GM12864 (cell line): ENCODE data around the gene MRPS27.

Source experiments
- DNase-seq: peaks from one replicate; pipeline ENCODE4 v3.0.0-alpha.2; 2011; ENCODE audit warnings: low read depth
- H3K4me3 ChIP-seq: 2 replicates; pipeline ENCODE4 v1.5.1; 2011; ENCODE audit warnings: mild to moderate bottlenecking, low read depth, low read length, control low read depth
- TF ChIP-seq, protein P1 (sequence below): IDR thresholded peaks from 2 replicates; pipeline ENCODE4 v1.5.1; 2011; ENCODE audit warnings: low read depth, mild to moderate bottlenecking, moderate library complexity, low read length, control low read depth, inconsistent platforms; ENCODE audit errors: missing control alignments

MRPS27 gene

GRCh38 chr5:72252574-72253155, 67.4 kb downstream of the MRPS27 start:
- DNase-seq: no peak
- TF ChIP-seq, protein P1, sequence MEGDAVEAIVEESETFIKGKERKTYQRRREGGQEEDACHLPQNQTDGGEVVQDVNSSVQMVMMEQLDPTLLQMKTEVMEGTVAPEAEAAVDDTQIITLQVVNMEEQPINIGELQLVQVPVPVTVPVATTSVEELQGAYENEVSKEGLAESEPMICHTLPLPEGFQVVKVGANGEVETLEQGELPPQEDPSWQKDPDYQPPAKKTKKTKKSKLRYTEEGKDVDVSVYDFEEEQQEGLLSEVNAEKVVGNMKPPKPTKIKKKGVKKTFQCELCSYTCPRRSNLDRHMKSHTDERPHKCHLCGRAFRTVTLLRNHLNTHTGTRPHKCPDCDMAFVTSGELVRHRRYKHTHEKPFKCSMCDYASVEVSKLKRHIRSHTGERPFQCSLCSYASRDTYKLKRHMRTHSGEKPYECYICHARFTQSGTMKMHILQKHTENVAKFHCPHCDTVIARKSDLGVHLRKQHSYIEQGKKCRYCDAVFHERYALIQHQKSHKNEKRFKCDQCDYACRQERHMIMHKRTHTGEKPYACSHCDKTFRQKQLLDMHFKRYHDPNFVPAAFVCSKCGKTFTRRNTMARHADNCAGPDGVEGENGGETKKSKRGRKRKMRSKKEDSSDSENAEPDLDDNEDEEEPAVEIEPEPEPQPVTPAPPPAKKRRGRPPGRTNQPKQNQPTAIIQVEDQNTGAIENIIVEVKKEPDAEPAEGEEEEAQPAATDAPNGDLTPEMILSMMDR: no peak
- no peak overlapping the region for H3K4me3 ChIP-seq

DNA sequence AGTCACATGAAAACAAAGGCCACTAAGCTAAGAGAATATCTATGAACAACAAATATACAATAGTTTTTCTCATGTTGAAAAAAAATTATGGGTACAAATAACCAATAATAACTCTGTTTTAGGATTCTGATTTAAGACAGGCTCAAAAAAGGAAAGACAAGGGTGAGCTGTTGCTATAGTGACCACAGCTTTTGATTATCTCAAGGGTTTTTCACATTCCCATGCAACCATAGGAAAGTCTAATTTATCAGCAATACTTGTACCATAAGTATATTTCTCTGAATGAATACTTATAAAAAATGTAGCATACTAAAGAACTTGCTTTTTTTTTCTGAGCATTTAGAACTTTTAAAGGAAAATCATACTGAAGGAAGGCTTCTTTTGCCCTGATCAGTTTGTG, 68.0 kb downstream of the MRPS27 start:
- TF ChIP-seq, protein P1: no peak
- no peak overlapping the region for H3K4me3 ChIP-seq
- no peak for DNase-seq

GRCh38 chr5:72251386-72251785, 68.7 kb downstream of the MRPS27 start:
- TF ChIP-seq, protein P1: no peak
- no peak overlapping the region for H3K4me3 ChIP-seq
- DNase-seq: no peak

DNA sequence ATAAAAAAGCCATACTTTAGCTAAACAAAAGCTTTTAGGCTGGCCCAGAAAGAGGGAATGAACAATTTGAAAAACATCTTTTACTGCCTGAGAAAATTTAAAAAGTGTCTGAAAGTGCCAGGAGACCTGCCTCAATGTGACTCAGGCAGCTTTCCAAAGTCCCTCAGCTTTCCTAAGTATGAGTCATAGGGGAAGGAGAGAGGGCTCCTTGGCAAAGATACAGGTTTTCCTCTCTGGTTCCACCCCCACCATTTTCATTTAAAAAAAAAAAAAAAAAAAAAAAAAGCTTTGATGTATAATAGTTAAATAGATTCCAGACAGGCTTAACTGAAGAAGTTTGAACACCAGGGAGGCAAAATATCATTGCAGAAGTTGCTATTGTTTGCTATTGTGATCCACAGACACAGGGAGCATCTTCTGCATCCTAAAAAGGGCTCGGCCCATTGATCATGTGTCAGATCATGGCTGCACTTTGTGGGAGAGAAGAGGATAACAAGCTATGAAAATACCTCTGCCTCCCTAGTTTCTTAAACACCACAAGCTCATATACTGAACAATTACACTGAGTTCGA, 71.5 kb downstream of the MRPS27 start:
- DNase-seq: no peak
- no peak overlapping the region for H3K4me3 ChIP-seq
- TF ChIP-seq, protein P1: no peak

DNA sequence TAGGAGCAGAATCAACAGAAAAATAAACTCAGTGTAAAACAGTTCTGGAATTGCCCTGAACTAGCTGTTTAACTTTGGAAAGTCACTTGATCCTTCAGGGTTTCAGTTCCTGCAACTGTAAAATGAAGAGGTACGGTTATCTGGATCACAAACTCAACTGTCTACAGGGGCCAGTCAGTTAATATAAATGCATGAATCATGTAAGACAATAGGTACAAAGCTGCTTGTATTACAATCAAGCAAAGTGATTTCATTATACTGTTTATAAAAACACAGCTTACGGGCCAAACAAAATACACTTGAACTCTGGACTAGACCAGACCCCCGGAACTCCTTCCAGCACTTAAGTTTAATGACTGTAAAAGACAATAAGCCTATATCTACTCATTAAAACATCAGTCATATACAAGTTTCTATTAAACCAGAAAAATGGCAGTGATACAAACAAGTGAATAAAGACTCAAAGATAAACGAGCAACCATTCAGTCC, 73.0 kb downstream of the MRPS27 start:
- no peak overlapping the region for H3K4me3 ChIP-seq
- TF ChIP-seq, protein P1: no peak
- no peak for DNase-seq

- H3K4me3 ChIP-seq: no peak overlapping the region
- TF ChIP-seq, protein P1: no peak
- no peak for DNase-seq
These were observed 74.0 kb downstream of the MRPS27 start for GRCh38 chr5:72245951-72246532.

DNA sequence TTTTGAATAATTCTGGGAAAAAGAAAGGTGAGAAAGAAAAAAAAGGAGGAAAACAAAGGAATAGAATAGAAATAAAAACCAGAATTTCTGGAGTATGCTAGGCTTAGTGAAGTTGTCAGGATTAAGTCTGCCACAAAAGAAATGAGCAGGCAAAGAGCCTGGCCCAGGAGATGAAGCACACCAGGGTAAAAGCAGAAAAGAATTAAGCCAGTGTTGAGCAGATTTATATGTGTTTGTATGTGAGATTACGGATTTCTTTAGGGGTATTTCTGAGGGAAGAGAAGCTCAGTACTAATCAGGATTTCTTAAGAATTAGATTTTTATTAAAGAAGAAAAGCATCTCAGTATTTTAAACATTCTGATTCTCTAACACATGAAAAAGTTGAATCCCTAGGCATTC, 74.5 kb downstream of the MRPS27 start:
- H3K4me3 ChIP-seq: no peak overlapping the region
- TF ChIP-seq, protein P1: no peak
- no peak for DNase-seq
